HT-29 (cell line): ENCODE data around the gene PLGLB2. TPM values are rescaled to one million over a fixed set of nuclear protein-coding genes. Genes with fewer than 3 reads are reported as not detected.
"Not testable (repeated sequence)": the region's sequence is repeated elsewhere in the genome, so short reads cannot be mapped to it uniquely, and the experiment has no call there.

Experiments
- DNase-seq: peaks from one replicate; pipeline ENCODE4 v3.0.0-alpha.2; 2015; ENCODE audit warnings: low spot score
- total RNA-seq: library from RNA; depleted of rRNA; stranded (reverse); fragments of >200 nt; shearing (Covaris generic); gene quantifications from 2 replicates; pipeline ENCODE4 v1.2.3, GENCODE V29; 2014; rRNA removed

The PLGLB2 gene
- total RNA-seq: not detected in 2 replicates

DNA sequence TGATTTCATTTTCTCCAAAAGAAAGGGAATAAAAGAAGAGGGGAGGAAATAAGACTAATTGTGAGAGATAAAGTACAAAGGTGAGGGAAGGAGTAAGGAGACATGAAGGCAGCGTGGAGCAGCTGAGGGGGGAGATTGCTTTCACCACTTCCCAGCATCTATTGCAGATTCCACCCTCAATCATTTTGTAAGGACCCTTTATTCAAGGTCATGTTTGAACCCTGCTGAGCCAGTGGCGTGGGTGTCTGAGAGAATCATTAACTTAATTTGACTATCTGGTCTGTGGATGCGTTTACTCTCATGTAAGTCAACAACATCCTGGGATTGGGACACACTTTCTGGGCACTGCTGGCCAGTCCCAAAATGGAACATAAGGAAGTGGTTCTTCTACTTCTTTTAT is at the start of gene PLGLB2:
TSS of gene PLGLB2 (plus strand) at position 297 of the 400 bp plus-strand sequence. CDS start at position 364, 67 bp downstream.
- not testable (repeated sequence) for DNase-seq

DNA sequence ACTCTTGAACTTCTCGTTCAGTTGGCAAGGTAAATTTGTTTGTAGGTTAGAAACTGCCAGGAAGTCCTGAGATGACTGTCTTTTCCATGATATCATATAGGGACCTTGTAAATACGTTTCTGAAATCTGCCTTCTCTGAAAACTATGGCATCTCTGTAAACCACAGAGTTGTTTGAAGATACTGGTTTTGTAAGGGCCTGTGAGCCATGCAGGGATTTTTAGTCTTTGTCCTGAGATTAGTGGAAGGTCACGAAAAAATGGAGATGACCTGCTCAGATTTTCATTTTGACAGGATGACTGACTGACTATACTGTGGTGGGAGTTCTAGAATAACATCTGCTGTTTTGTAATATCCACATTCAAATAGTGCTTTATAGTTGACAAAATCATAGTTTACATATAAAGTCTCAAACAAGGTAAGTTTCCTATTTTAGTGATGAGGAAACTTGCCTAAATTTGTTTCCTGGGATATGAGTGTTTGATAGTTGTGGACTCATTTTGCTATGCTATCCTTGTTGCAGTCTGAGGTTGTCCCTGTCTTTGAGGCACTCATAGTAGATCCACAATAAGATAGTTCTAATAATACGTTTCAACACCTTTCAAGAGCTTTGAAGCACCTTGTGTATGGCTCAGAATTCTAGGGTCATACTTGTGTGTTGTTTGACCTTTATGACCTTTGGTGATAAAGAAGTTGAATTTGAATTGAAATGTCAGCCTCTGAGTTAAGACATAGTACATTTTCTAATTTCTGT is 43.1 kb upstream of the PLGLB2 start:
- DNase-seq: not testable (repeated sequence)

DNA sequence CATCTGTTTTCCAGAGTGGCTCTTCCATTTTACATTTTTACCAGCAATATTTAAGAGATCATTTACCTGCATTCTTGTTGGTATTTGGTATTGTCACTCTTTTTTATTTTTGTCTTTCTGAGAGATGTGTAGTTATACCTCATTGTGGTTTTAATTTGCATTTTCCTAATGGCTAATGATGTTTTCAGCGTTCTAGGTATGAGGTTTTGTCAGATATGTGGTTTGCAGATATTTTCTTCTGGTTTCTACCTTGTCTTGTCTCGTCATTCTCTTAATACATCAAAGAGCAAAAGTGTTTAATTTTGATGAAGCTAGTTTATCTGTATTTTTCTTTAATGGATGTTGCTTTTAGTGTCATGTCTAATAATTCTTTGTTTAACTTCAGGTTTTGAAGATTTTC is 39.5 kb upstream of the PLGLB2 start:
- not testable (repeated sequence) for DNase-seq

DNA sequence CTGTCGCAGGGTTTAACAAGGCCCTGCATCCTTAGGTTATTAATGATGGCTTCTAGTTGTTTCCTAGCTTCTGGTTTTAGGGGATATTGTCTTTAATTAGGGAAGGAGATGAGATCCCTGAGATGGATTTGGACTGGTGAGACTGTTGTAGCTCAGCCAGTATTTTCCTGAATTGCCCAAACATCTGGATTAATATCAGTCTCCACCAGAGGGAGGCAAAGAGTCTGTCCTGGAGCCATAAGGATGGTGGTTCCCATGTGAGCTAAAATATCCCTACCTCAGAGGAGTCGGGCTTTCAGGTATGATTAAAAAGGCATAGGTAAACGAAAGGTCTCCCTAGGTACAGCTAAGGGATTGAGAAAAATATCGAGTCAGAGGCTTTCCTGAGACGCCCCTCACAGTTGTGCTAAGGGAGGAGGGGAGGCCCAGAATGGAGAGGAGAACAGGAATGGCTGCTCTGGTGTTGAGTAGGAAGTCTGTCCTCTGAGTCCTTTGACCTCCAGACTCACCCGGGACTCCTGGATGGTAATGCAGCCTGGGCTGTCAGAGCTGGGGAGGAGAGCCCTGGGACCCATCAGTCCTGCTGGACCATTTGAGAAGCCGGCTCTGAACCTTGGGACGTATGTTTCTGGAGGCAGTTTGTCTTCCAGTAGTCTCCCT is 19.8 kb upstream of the PLGLB2 start:
- not testable (repeated sequence) for DNase-seq

DNA sequence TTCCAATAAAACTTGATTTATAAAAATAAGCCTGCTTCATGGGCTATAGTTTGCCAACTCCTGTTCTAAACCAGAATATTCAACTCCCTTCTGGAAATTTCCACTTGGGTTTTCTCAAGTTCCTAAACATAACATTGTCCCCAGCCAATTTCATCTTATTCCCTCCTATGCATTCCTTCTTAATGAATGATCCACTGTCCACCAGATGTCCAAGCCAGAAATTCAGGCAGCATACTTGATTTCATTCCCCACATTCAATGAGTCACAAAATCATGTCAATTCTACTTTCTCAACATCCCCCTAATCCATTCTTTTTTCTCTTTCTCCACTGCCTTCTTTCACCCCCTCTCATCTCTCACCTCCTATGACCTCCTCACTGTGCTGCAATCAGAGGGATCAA is 7.0 kb upstream of the PLGLB2 start:
- not testable (repeated sequence) for DNase-seq

DNA sequence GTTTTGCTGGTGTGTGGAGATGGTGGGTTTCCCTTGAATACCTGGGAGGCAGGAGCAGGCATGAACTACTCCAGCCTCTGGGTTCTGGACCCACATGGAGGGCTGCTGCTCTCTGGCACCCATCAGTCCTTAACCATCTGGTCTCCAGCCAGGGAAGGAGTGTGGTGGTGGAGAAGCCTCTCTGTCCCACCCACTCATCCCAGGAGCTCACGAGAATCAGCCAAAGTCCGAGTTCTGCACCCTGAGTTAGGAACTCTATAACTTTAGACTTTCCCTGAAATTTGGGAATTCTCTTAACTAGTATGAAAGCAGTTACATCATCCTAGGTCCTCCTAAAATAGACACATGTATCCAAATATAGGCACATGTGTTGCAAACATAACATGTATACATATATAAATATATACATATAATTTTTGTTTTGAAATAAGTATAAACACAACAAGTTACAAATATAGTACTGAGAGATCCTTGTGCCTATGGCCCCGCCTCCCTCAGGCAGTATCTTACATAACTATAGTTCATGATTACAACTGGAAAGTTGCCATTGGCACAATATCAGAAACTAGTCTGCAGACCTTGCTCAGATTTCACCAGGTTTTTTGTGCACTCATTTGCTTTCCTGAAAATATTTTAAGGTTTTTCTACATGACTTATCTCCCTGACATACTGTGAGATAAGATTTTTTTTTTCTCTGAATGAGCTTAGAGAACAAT is 5.3 kb upstream of the PLGLB2 start:
- DNase-seq: not testable (repeated sequence)

DNA sequence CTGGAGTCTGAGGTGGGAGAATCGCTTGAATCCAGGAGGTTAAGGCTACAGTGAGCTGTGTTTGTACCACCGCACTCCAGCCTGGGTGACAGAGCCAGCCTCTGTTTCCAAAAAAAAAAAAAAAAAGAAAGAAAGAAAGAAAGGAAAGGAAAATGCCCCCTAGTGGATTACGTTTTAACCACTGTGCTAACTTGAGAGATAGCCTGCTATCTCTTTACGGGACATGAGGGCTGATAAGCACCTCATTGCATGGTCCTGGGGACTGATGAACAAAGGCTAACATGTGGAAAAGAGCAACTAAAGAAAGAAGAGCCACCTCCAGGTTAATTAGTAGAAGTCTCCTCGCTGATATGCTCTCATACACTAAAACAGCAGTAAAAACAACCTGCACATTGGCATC is 4.2 kb upstream of the PLGLB2 start:
- DNase-seq: not testable (repeated sequence)

DNA sequence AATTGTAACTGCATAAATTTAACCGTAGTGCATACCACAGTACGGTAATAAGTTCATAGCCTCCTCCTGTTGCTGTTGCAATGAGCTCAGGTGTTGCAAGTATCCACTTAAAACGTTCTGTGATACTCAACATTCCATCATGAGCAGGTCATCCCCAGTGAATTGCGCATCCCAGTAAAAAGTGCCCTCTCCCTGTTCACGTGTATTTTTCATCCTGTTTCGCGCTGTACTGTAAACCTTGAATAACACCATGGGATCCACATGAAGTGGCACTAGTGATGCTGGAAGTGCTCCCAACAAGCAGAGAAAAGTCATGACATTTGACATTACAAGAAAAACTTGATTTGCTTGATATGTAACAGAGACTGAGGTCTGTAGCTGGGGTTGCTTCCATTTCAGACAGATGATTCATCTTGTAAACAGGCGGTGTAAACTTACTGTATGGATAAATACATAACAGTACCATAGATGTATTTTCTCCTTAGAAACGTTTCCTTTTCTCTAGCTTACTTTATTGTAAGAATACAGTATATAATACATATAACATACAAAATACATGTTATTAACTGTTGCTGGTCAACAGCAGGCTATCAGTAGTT is 2.4 kb upstream of the PLGLB2 start:
- DNase-seq: not testable (repeated sequence)

DNA sequence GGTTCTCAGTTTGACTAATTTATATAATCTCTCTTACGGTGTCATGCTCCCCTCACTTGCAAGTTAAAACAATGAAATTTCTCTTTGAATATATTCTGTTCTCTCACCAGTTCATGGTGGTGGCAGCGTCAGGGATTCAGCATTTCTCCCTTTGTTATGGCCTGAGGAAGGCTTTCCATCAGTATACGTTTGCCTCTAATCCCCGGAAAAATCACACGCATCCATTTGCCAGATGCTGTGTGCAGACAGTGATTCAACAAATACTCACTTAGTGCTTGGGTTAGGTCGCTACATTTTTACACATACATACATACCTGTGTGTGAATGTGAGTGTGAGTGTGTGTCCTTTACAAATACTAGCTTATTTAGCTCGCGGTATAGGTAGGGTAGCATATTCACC is 637 bp downstream of the PLGLB2 start:
- not testable (repeated sequence) for DNase-seq

DNA sequence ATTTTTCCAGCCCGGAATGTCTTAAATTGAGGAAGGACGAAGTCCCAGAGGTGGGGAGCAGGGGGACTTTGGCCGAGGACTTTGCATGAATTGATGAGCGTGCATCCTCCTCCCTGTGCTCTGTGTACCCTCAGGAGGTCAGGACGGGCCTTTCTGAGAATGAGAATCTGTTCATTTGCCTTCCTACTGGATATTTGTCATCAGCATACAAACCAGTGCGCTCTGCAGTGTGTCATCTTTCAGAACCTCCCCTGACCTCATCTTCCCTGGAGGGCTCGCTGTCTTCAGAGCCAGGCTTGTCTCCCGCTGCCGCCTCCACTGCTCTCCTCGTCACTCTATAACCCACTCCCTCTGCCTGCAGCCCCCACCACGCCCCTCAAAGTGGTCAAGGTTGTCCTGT is 2.7 kb downstream of the PLGLB2 start:
- DNase-seq: not testable (repeated sequence)

DNA sequence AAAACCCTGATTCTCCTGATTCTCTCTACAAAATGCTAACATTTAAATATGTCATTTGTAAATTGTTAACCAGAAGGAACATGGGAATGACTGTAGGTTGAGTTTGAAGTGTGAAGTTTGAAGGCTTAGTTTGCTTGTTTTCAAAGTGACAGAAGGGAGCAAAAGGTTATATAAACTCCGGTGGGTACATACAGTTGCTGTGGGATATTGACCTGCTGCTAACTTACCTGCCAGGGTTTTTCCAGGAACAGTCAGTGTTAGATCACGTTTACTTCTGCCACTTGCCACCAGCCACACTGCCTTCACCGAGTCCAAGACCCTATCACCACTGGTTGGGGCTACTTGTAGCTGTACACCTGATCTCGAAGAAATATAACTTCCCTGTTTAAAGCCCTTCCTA is 6.9 kb downstream of the PLGLB2 start:
- not testable (repeated sequence) for DNase-seq

Other genes with a start within 250 kb of the PLGLB2 start
- gene RGPD2, start 77.7 kb downstream of the PLGLB2 start, total RNA-seq: not detected in 2 replicates